Measurements from ENCODE around the gene PHIP.

- no peak for TF ChIP-seq POLR2A (IDR thresholded peaks at IDR 0.05; ENCODE audit: low read length)
- no peak for TF ChIP-seq GATA1 (IDR thresholded peaks at IDR 0.05; ENCODE audit: low read depth, low read length)
Observed at GRCh38 chr6:79042088-79042798, 35.8 kb downstream of the PHIP start.
